Measurements from ENCODE around the gene GPR26.

The GPR26 gene

DNA sequence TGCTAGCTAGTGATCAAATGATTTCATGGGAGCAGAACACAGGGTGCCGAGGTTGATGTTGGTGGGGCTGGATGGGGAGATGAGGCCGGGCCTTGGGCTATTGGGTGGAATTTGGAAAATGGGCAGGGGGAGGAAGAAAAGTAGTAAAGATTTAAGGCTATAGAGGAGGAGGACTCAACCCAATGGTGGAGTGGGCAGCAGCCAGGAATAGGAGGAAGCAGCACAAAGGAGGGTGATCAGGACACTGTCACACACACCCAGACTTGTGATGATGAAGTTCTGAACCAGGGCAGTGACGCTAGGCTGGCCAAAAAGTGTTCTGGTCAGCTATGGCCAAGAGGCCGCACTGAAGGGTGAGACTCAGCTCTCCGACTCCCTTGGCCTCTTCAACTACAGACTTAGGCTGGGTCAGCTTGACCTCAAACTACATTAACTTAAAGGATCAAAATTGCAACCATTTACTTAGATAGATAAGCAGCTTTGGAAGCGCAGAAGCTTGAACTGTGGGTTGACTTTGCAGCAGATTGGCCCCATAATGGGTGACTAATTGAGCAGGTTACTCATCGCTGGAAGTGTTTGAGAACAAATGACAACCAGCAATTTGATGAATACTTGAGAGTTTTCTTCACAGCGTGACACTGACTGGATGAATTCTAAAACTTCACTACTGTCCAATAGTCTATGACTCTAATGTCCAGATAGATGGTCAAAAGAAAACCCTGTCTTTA is 29.4 kb upstream of the GPR26 start:
- no peak for DNase-seq (ENCODE audit: low read depth)
- TF ChIP-seq, protein P1, sequence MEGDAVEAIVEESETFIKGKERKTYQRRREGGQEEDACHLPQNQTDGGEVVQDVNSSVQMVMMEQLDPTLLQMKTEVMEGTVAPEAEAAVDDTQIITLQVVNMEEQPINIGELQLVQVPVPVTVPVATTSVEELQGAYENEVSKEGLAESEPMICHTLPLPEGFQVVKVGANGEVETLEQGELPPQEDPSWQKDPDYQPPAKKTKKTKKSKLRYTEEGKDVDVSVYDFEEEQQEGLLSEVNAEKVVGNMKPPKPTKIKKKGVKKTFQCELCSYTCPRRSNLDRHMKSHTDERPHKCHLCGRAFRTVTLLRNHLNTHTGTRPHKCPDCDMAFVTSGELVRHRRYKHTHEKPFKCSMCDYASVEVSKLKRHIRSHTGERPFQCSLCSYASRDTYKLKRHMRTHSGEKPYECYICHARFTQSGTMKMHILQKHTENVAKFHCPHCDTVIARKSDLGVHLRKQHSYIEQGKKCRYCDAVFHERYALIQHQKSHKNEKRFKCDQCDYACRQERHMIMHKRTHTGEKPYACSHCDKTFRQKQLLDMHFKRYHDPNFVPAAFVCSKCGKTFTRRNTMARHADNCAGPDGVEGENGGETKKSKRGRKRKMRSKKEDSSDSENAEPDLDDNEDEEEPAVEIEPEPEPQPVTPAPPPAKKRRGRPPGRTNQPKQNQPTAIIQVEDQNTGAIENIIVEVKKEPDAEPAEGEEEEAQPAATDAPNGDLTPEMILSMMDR (IDR thresholded peaks at IDR 0.05; ENCODE audit: low read depth, low read length, missing control alignments), result no peak
- H3K4me3 ChIP-seq (ENCODE audit: low read depth, low read length), result no peak overlapping the region

DNA sequence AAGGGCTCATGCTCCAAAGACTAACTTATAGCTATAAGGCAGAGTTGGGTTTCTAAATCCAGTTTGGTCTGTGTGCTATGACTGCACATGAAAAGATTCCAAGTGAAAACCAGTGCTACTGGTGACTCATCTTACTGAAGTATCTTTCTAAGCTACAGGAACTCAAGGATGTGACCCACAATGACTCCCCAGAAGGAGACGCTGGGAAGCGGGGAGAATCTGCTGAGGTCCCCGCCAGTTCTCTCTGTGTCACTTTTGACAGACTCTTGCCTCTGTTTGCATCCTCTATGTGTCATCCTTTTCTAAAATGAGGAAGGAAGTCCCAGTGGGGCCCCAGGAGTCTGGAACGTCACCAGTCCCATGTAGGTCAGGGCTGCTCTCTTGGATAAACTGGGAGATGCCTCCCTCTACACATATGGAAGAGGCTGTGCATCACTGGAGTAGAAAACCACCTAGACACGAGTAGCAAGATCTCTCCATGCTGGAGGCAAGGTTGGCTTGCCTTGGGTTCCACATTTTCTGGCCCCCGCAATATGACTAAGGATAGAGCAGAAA is 28.8 kb upstream of the GPR26 start:
- H3K4me3 ChIP-seq (ENCODE audit: low read depth, low read length), result no peak overlapping the region
- TF ChIP-seq, protein P1 (IDR thresholded peaks at IDR 0.05; ENCODE audit: low read depth, low read length, missing control alignments), result no peak
- DNase-seq (ENCODE audit: low read depth), result no peak

DNA sequence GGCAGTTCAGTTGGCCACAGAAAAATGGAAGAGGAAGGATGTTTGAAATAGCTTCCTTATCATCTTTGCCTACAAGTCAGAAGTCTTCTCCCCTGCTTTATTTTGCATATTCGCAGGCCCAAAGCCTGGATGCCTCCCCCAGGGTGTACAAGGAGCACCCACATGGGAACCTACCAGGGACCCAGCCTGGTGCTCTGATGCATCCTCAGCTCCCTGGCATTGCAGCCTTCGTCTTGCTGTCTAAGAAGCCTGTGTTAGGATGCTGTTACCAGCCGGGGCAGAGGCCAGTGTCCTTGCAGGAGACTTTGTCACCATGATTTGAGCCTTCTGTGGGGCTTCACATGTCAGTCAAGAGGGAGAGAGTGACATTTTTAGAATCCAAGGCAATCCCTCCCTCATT is 27.0 kb upstream of the GPR26 start:
- DNase-seq (ENCODE audit: low read depth), result no peak
- no peak overlapping the region for H3K4me3 ChIP-seq (ENCODE audit: low read depth, low read length)
- TF ChIP-seq, protein P1 (IDR thresholded peaks at IDR 0.05; ENCODE audit: low read depth, low read length, missing control alignments), result no peak

DNA sequence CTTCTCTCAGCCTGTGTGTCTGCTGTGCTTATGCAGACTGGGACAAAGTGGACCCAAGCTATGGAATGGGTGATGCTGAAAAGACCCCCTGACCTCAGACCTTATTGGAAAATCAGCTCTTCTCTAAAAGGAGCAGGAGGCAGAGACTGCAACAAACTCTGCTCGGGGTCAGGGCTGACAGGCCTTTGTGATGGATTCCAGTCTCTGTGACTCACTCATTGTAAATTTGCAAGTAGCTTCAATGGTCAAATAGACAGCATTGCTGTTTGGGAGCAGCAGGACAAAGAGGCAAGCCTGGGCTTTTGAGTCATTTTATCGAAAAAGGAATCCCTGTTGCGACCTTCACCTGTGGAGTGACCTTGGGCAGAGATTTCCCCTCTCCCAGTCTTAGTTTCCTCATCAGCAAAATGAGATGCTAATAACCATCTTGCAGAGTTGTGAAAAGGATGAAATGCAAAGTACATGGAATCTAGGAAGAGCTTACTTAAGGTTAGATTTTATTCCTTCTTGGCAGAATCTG is 26.1 kb upstream of the GPR26 start:
- H3K4me3 ChIP-seq (ENCODE audit: low read depth, low read length), result no peak overlapping the region
- no peak for DNase-seq (ENCODE audit: low read depth)
- TF ChIP-seq, protein P1 (IDR thresholded peaks at IDR 0.05; ENCODE audit: low read depth, low read length, missing control alignments), result no peak

DNA sequence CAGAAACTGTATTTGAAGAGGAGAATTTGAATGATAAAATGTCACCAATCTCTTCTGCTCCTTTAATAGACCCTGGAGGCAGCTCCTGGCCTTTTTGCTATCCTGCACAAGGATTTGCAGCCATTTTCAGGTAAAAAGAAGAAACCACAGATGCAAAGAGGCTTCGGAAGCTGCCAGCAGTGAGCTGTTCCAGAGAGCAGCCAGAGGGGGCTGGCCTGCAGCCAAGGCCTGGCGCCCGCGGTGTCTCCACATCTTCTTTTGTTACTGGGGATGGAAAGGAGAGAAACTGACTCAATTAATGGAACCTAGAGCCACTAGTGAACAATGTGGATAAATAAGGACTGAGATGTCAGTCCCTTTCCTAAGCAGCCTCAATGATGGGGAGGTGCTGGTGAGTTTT is 23.9 kb upstream of the GPR26 start:
- H3K4me3 ChIP-seq (ENCODE audit: low read depth, low read length), result no peak overlapping the region
- no peak for DNase-seq (ENCODE audit: low read depth)
- TF ChIP-seq, protein P1 (IDR thresholded peaks at IDR 0.05; ENCODE audit: low read depth, low read length, missing control alignments), result no peak

DNA sequence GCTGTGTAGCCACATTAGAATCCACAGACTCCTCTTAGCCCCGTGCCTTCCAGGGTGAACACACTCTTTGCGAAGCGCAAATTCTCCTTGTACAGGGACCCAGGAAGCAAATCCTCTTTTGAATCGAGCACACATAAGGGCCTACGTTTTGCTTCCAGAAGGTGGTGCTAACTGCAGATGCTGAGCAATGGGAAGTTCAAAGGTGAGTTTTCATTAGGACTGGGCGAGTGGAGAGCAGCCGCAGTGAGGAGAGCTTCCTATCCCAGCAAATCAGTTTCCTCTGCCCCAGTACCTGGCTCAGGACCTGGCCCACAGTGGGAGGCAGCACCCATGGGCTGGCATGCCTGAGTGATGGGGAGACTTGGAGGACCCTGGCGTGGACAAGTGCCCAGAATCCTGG is 23.5 kb upstream of the GPR26 start:
- no peak overlapping the region for H3K4me3 ChIP-seq (ENCODE audit: low read depth, low read length)
- TF ChIP-seq, protein P1 (IDR thresholded peaks at IDR 0.05; ENCODE audit: low read depth, low read length, missing control alignments), result no peak
- DNase-seq (ENCODE audit: low read depth), result no peak

DNA sequence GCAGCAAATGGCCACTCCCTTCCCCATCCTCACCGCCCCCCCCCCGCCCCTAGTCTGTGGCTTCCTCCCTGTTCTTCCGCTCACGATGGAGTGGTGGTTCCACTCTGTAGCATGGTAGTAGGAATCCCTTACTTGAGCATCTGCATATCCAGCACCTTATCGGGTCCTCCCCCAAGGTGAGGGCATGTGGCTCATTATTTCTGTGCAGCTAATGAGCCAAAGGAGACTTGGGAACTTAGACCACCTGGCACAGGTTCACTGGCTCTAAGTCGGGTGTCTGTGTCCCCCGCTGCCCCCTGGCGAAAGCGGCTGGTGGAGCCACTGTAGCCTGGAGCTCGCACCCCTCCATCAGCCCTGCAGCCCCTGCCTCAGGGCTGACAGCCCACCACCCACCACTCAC is 22.8 kb upstream of the GPR26 start:
- TF ChIP-seq, protein P1 (IDR thresholded peaks at IDR 0.05; ENCODE audit: low read depth, low read length, missing control alignments), result no peak
- no peak overlapping the region for H3K4me3 ChIP-seq (ENCODE audit: low read depth, low read length)
- DNase-seq (ENCODE audit: low read depth), result no peak
